HepG2 (cell line): Measurements from ENCODE around the gene STX5. TPM values are rescaled to one million over a fixed set of nuclear protein-coding genes. Genes with fewer than 3 reads are reported as not detected.

Experiments used
- AKNA ChIP-seq: sonication (generic); formaldehyde crosslinking; IDR thresholded peaks from 2 replicates; pipeline ENCODE4 v1.4.0; 2020; ENCODE audit warnings: missing genetic modification reagents, borderline replicate concordance
- BHLHE40 ChIP-seq: IDR thresholded peaks from 2 replicates; pipeline ENCODE4 v1.6.1; 2011; ENCODE audit warnings: low read length, improper control_type of control experiment
- FOSL1 ChIP-seq: sonication (generic); formaldehyde crosslinking; IDR thresholded peaks from 2 replicates; pipeline ENCODE4 v1.9.0; 2021; ENCODE audit warnings: missing genetic modification reagents, borderline replicate concordance
- GTF3A ChIP-seq: sonication (generic); formaldehyde crosslinking; conservative IDR thresholded peaks from 2 replicates; pipeline ENCODE4 v1.4.0; 2020; ENCODE audit warnings: mild to moderate bottlenecking, missing genetic modification reagents
- HMGA1 ChIP-seq: sonication (generic); formaldehyde crosslinking; conservative IDR thresholded peaks from 2 replicates; pipeline ENCODE4 v1.4.0; 2020; ENCODE audit warnings: missing genetic modification reagents
- MIXL1 ChIP-seq: IDR thresholded peaks from 2 replicates; pipeline ENCODE4 v1.6.1; 2016
- MLLT10 ChIP-seq: sonication (generic); formaldehyde crosslinking; IDR thresholded peaks from 2 replicates; pipeline ENCODE4 v1.4.0; 2020; ENCODE audit warnings: missing genetic modification reagents
- SALL1 ChIP-seq: sonication (generic); formaldehyde crosslinking; IDR thresholded peaks from 2 replicates; pipeline ENCODE4 v1.8.0; 2022; ENCODE audit warnings: mild to moderate bottlenecking, missing genetic modification reagents
- TBL1XR1 ChIP-seq: fragments of 150-350 bp; IDR thresholded peaks from 2 replicates; pipeline ENCODE4 v1.6.1; 2014; ENCODE audit warnings: borderline replicate concordance, low read length; ENCODE audit not compliant: partially characterized antibody
- ZBTB8A ChIP-seq: sonication (generic); formaldehyde crosslinking; IDR thresholded peaks from 2 replicates; pipeline ENCODE4 v1.4.0; 2020; ENCODE audit warnings: mild to moderate bottlenecking, low read depth, missing genetic modification reagents, borderline replicate concordance
- ZNF207 ChIP-seq: fragments of 450-650 bp; IDR thresholded peaks from 2 replicates; pipeline ENCODE4 v1.6.1; 2016; ENCODE audit warnings: antibody characterized with exemption, borderline replicate concordance
- ZNF337 ChIP-seq: sonication (generic); formaldehyde crosslinking; IDR thresholded peaks from 2 replicates; pipeline ENCODE4 v1.5.1; 2020; ENCODE audit warnings: missing genetic modification reagents, low read depth, mild to moderate bottlenecking, borderline replicate concordance
- ZNF547 ChIP-seq: sonication (generic); formaldehyde crosslinking; IDR thresholded peaks from 2 replicates; pipeline ENCODE4 v1.5.1; 2020; ENCODE audit warnings: mild to moderate bottlenecking, missing genetic modification reagents
- ZNF773 ChIP-seq: sonication (generic); formaldehyde crosslinking; IDR thresholded peaks from 2 replicates; pipeline ENCODE4 v1.4.0; 2020; ENCODE audit warnings: missing genetic modification reagents, borderline replicate concordance
- ZSCAN5A ChIP-seq: sonication (generic); formaldehyde crosslinking; IDR thresholded peaks from 2 replicates; pipeline ENCODE4 v1.8.0; 2022; ENCODE audit warnings: mild to moderate bottlenecking, missing genetic modification reagents, borderline replicate concordance
- polyA plus RNA-seq, 8 experiments: library from polyadenylated mRNA; depleted of rRNA in 3 of 8; stranded (reverse) in 7 of 8; unstranded in 1 of 8; fragments of >200 nt; fragmentation: Illumina TruSeq in 4 of 8; extraction: Trizol in 4 of 8; gene quantifications; 2 replicates each; pipeline versions ENCODE4 v1.2.1 to v1.2.3, GENCODE V29; 2011 to 2016; ENCODE audit warnings: low read depth in 4 of 8, missing spikeins in 1 of 8, mixed read lengths in 1 of 8; ENCODE audit not compliant: insufficient read depth in 1 of 8
- total RNA-seq, 5 experiments: library from RNA; depleted of rRNA; stranded (reverse); fragments of >200 nt; fragmentation: Illumina TruSeq; extraction: Trizol; gene quantifications; 2 replicates each; pipeline ENCODE4 v1.2.3, GENCODE V29; 2016; ENCODE audit warnings: low read depth in 1 of 5
- TF ChIP-seq, protein P1 (sequence below): sonication (generic); formaldehyde crosslinking; IDR thresholded peaks from 2 replicates; pipeline ENCODE4 v1.5.0; 2020; ENCODE audit warnings: mild to moderate bottlenecking, missing genetic modification reagents, borderline replicate concordance
- TF ChIP-seq, protein P2 (sequence below): IDR thresholded peaks from 2 replicates; pipeline ENCODE4 v1.6.1; 2016

Gene STX5
- total and polyA plus RNA-seq, 2 of the 13 experiments (the other 11 are each of a cell fraction or from before 2014, with no cell fraction given) = 26.9 to 30.0 TPM

DNA sequence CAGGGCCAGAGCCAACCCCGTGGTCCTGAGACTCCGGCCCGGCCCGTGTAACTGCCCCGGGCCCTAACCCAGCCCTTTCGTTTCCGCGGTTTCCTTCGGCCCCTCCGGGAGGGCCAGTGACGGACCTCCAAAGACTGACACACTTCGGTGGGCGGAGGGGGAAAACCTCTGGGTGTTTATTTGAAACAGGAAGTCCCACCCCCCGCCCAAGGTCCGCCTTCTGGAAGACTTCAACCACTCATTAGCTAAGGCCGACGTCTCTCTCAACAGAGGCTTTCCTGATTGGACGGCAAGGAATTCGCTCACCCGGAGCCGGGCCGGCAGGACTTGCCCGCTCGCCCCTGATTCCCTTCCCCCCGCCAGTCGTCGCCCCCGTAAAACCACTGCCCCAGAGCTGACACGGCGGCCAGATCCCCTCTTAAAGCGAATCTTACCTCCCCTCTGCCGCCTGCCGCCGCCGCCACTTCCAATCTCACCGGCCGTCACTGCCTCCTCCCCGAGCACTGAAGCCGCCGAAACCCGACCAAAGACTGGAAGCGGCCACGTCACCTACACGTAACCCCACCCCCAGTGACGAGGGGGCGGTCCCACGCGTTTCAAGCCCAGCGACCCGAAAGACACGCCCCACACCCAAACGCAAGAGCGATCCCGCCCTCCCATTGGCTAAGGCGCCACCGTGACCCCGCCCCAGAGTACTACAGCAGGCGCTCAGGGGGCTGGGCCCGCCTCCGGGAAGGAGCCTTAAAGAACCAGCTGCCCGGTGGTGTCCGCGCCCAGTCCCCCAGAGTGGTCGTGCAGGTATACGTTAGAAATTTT is at the start of gene STX5 (continued):
- TF ChIP-seq, protein P1, sequence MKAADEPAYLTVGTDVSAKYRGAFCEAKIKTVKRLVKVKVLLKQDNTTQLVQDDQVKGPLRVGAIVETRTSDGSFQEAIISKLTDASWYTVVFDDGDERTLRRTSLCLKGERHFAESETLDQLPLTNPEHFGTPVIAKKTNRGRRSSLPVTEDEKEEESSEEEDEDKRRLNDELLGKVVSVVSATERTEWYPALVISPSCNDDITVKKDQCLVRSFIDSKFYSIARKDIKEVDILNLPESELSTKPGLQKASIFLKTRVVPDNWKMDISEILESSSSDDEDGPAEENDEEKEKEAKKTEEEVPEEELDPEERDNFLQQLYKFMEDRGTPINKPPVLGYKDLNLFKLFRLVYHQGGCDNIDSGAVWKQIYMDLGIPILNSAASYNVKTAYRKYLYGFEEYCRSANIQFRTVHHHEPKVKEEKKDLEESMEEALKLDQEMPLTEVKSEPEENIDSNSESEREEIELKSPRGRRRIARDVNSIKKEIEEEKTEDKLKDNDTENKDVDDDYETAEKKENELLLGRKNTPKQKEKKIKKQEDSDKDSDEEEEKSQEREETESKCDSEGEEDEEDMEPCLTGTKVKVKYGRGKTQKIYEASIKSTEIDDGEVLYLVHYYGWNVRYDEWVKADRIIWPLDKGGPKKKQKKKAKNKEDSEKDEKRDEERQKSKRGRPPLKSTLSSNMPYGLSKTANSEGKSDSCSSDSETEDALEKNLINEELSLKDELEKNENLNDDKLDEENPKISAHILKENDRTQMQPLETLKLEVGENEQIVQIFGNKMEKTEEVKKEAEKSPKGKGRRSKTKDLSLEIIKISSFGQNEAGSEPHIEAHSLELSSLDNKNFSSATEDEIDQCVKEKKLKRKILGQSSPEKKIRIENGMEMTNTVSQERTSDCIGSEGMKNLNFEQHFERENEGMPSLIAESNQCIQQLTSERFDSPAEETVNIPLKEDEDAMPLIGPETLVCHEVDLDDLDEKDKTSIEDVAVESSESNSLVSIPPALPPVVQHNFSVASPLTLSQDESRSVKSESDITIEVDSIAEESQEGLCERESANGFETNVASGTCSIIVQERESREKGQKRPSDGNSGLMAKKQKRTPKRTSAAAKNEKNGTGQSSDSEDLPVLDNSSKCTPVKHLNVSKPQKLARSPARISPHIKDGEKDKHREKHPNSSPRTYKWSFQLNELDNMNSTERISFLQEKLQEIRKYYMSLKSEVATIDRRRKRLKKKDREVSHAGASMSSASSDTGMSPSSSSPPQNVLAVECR (CRISPR knock-in tag) = peak; percentile 85
- TF ChIP-seq ZNF207 (no peak), TBL1XR1 (peak; percentile 24), ZSCAN5A (no peak), BHLHE40 (no peak), MIXL1 (CRISPR knock-in tag) (no peak), AKNA (CRISPR knock-in tag) (no peak), FOSL1 (CRISPR knock-in tag) (no peak), ZNF337 (CRISPR knock-in tag) (peak; percentile 81; the same call in 1 of the 2 replicates), ZNF547 (CRISPR knock-in tag) (peak; percentile 80), MLLT10 (CRISPR knock-in tag) (no peak), ZBTB8A (0 out of 2 replicates have a peak, but pooled peaks have one; percentile 34), GTF3A (0 out of 2 replicates have a peak, but pooled peaks have one; percentile 48), HMGA1 (no peak), ZNF773 (CRISPR knock-in tag) (no peak), SALL1 (CRISPR knock-in tag) (peak; percentile 40; the same call in 1 of the 2 replicates)
- TF ChIP-seq, protein P2, sequence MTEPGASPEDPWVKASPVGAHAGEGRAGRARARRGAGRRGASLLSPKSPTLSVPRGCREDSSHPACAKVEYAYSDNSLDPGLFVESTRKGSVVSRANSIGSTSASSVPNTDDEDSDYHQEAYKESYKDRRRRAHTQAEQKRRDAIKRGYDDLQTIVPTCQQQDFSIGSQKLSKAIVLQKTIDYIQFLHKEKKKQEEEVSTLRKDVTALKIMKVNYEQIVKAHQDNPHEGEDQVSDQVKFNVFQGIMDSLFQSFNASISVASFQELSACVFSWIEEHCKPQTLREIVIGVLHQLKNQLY (CRISPR knock-in tag) = no peak
